ENCODE data around the gene CCT8. TPM values are rescaled to one million over a fixed set of nuclear protein-coding genes. Genes with fewer than 3 reads are reported as not detected.

The CCT8 gene
- total and polyA plus RNA-seq, 8 donors = 57.8 to 92.3 (median 63.1) TPM

DNA sequence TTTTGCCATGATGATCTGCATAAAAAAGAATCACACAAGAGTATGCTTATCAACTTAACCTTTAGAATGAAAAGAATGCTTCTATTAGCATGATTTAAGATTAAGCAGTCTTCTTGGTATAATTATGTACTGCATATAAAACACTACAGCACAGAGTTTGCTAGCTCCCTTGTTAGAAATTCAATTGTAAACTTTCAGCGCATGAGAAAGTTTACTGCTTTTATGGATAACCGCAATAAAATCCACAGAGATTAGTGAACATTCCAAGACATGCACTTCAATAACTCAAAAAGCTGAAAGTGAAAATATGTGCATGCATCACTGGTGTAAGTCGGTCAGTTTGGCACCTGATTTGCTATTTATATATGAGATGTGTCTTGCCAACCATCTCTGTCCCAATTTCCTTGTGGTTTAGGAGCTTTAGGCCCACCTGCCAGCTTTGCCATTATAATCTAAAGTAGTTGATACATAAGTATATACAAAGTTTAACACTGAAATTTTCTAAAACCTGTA, 16.9 kb downstream of the CCT8 start:
- H3K27me3 ChIP-seq = no peaks in the 10 kb centered on the region
- no peaks in the 10 kb centered on the region for H3K9me3 ChIP-seq
- peaks cover 8 to 69% (median 29%) of the 10 kb centered on the region in 3 donors for H3K36me3 ChIP-seq
- DNase-seq (no peak), ATAC-seq (no peak), FAIRE-seq (no peak)
- WGBS, 2 donors = 91 to 92% methylated on average over 3 of the region's 3 CpGs
- intact Hi-C loops (cut with DNase I) = no loop called here
- H3K4me3 ChIP-seq = no peak overlapping the region
- TF ChIP-seq, protein P1, sequence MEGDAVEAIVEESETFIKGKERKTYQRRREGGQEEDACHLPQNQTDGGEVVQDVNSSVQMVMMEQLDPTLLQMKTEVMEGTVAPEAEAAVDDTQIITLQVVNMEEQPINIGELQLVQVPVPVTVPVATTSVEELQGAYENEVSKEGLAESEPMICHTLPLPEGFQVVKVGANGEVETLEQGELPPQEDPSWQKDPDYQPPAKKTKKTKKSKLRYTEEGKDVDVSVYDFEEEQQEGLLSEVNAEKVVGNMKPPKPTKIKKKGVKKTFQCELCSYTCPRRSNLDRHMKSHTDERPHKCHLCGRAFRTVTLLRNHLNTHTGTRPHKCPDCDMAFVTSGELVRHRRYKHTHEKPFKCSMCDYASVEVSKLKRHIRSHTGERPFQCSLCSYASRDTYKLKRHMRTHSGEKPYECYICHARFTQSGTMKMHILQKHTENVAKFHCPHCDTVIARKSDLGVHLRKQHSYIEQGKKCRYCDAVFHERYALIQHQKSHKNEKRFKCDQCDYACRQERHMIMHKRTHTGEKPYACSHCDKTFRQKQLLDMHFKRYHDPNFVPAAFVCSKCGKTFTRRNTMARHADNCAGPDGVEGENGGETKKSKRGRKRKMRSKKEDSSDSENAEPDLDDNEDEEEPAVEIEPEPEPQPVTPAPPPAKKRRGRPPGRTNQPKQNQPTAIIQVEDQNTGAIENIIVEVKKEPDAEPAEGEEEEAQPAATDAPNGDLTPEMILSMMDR (IDR thresholded peaks at IDR 0.05) = no peak
- H3K27ac ChIP-seq = no peak overlapping the region
- peaks cover 0 to 3% (median 0%) of the 10 kb centered on the region in 3 donors for H3K4me1 ChIP-seq

DNA sequence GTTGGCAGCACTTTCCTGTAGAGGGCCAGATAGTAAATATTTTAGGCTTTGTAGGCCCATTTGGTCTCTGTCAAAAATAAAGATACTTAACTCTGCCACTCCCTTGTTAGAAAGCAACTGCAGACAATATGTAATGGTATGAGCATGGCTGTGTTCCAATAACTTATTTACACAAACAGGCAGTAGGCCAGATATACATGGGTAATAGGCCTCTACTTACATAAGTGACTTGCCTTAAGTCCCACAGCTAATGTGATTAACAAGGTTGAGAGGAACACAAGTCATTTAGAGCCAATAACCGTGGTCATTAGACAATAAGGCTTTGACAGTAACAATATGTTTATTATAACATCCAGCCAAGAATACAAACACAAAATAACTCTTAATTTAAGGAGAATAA, 17.4 kb downstream of the CCT8 start:
- intact Hi-C loops (cut with DNase I) = no loop called here
- no peak overlapping the region for H3K27ac ChIP-seq
- H3K9me3 ChIP-seq = no peaks in the 10 kb centered on the region
- FAIRE-seq (no peak), ATAC-seq (peak in 2 of 4 donors; percentile 12 to 35), DNase-seq (no peak)
- TF ChIP-seq, protein P1 (IDR thresholded peaks at IDR 0.05) = no peak
- peaks cover 3 to 68% (median 28%) of the 10 kb centered on the region in 3 donors for H3K36me3 ChIP-seq
- H3K27me3 ChIP-seq = no peaks in the 10 kb centered on the region
- H3K4me3 ChIP-seq = no peak overlapping the region
- peaks cover 0 to 3% (median 0%) of the 10 kb centered on the region in 3 donors for H3K4me1 ChIP-seq
- WGBS, 2 donors = 30 to 43% methylated on average over 1 of the region's 1 CpG

DNA sequence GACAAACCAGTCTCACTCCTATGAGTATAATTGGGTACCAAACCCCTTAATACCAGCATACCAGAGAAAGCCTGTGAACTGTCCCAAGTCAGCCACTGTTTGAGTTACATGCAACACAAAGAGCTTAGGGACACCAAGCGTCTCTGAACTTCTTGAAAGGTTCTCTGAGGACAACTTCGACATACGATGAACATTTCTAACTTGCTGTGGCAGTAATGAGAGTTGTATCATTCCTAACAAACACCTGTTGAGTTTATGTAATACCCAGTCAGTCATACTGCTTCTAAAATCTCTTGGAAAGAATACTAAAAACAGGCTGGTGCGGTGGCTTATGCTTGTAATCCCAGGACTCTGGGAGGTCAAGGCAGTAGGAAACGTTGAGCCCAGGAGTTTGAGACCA, 18.4 kb downstream of the CCT8 start:
- TF ChIP-seq, protein P1 (IDR thresholded peaks at IDR 0.05) = no peak
- FAIRE-seq (no peak), ATAC-seq (no peak), DNase-seq (no peak)
- Histone ChIP-seq H3K27me3 (no peaks in the 10 kb centered on the region), H3K4me3 (no peak overlapping the region), H3K4me1 (peaks cover 0 to 3% (median 0%) of the 10 kb centered on the region in 3 donors), H3K36me3 (peaks cover 3 to 68% (median 22%) of the 10 kb centered on the region in 3 donors), H3K27ac (no peak overlapping the region), H3K9me3 (no peaks in the 10 kb centered on the region)
- WGBS, 2 donors = 91 to 94% methylated on average over 5 of the region's 5 CpGs
- intact Hi-C loops (cut with DNase I) = no loop called here

DNA sequence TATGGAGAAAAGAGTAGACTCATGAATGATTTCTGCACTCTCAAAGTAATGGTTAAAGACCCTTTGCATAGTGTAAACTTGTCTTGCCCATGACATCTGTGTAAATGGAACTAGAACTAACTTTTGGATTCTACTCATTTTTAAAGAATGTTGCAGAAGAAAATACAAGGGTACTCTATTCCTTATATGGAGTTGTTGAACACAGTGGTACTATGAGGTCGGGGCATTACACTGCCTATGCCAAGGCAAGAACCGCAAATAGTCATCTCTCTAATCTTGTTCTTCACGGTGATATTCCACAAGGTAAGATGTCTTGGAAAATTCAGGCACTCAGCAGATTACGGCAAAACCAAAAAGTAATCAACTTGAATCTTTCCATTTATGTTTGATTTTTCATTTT, 19.8 kb downstream of the CCT8 start:
- peaks cover 3 to 62% (median 26%) of the 10 kb centered on the region in 3 donors for H3K36me3 ChIP-seq

More for the DNA sequence above, 19.8 kb downstream of the CCT8 start:
- no peak overlapping the region for H3K4me3 ChIP-seq
- peak in 1 of 4 donors; percentile 11 for ATAC-seq
- intact Hi-C loops (cut with DNase I) = no loop called here
- H3K9me3 ChIP-seq = no peaks in the 10 kb centered on the region
- peaks cover 0 to 3% (median 0%) of the 10 kb centered on the region in 3 donors for H3K4me1 ChIP-seq
- 87 to 94% methylated on average over 4 of the region's 4 CpGs for WGBS, 2 donors
- no peak overlapping the region for H3K27ac ChIP-seq
- no peak for DNase-seq
- FAIRE-seq = no peak
- TF ChIP-seq, protein P1 (IDR thresholded peaks at IDR 0.05) = no peak
- H3K27me3 ChIP-seq = no peaks in the 10 kb centered on the region

All from pancreas (tissue), 10 donors.